KBM-7 (cell line): ENCODE measurements around the gene TMEM120B.
"Not testable (repeated sequence)": the region's sequence is repeated elsewhere in the genome, so short reads cannot be mapped to it uniquely, and the experiment has no call there.

ENCODE experiments used
- DNase-seq: peaks from one replicate; pipeline ENCODE4 v3.0.0-alpha.2; 2015
- in situ Hi-C: fragments of 300-500 bp; cut with MboI; formaldehyde crosslinking; loops from 2 replicates; pipeline ENCODE4 v1.14.3; 2020; ENCODE audit warnings: low sequenced_read_pairs, low pct_unique_long_range_greater_than_20kb, mixed read lengths

Gene TMEM120B

GRCh38 chr12:121708313-121709063 is 4.1 kb upstream of the TMEM120B start:
- in situ Hi-C loops, result no loop called here
- DNase-seq, result no peak

DNA sequence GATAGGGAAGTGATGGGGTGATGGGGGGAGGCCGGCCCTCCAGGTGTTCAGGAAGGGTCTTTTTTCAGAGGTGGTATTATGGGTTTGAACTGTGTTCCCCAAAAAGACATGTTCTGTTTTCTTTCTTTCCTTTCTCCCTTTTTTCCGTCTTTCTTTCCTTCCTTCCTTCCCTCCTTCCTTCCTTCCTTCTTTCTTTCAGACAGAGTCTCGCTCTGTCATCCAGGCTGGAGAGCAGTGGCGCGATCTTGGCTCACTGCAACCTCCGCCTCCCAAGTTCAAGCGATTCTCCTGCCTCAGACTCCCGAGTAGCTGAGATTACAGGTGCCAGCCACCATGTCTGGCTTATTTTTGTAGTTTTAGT is 3.5 kb upstream of the TMEM120B start:
- DNase-seq, in situ Hi-C loops: not testable (repeated sequence)

DNA sequence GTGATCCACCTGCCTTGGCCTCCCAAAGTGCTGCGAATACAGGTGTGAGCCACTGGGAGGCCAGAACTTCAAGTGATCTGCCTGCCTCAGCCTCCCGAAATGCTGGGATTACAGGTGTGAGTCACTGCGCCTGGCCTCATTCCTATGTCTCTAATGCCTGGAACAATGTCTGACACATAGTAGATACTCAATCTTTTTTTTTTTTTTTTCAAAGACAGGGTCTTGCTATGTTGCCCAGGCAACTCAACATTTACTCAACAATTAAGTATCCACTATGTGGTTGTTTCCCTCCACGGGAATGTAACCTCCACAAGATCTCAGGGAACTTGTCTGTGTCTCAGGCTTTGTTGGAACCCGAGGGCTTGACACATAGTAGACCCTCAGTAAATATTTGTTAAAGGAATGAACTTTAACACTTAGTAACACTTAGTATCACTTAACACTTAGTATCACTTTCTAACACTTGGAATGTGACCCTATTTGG is 3.0 kb upstream of the TMEM120B start:
- DNase-seq, result no peak
- in situ Hi-C loops, result no loop called here

DNA sequence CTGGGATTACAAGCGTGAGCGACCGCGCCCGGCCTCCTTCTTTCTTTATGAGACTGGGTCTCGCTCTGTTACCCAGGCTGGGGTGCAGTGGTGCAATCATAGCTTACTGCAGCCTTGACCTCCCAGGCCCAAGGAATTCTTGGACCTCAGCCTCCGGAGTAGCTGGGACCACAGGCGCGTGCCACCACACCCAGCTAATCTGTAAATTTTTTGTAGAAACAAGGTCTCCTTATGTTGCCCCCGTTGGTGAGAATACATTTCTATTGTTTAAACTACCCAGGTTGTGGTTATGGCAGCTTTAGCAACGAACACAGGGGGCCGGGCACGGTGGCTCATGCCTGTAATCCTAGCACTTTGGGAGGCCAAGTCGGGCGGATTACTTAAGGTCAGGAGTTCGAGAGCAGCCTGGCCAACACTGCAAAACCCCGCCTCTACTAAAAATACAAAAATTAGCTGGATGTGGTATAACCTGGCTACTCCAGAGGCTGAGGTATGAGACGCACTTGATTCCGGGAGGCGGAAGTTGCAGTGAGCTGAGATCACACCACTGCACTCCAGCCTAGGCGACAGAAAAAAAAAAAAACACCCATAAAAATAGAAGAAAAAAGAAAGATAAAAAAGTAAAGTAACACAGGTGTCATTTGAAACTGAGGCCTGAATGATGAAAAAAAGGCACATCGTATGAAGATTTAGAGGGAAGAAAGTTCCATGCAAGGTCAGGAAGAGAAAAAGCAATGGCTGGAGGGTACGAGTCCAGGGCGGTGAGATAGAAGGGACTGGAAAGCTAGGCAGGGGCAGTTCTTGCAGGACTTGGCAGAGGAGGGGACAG is 977 bp upstream of the TMEM120B start:
- in situ Hi-C loops, result loop anchor here (10.0 kb wide), 1 partner anchor 53 kb away; no protein-coding TSS in a partner anchor
- peak; percentile 64 for DNase-seq

- in situ Hi-C loops, result loop anchor here (10.0 kb wide), 1 partner anchor 53 kb away; no protein-coding TSS in a partner anchor
- no peak for DNase-seq
These were observed 427 bp upstream of the TMEM120B start for GRCh38 chr12:121712190-121712460.

DNA sequence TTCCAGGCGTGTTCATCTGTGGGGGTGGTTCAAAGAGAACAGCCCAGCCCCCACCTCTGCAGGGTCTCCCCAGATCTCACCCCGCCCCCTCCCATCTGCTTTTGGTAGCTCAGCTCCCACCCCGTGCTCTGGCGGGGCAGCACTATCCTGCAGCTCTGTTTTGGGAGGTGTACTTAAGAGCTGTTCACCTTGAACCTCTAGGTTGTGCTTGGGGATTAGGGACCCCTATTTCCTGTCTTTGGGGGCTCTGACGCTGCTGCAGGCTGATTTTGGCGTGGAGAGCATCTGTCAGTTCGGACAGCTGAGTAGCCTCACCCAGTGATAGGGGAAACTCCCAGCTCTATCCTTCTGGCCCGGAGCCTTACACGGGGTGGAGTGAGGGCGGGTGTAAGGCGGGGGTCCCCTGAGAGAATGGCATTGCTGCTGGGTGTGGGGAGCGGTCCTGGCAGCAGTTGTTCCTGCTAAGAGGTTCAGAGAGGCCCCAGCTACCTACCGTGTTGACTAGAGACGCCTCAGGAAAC is 765 bp downstream of the TMEM120B start:
- in situ Hi-C loops, result loop anchor here (10.0 kb wide), 1 partner anchor 51 kb away; no protein-coding TSS in a partner anchor
- DNase-seq, result no peak

DNA sequence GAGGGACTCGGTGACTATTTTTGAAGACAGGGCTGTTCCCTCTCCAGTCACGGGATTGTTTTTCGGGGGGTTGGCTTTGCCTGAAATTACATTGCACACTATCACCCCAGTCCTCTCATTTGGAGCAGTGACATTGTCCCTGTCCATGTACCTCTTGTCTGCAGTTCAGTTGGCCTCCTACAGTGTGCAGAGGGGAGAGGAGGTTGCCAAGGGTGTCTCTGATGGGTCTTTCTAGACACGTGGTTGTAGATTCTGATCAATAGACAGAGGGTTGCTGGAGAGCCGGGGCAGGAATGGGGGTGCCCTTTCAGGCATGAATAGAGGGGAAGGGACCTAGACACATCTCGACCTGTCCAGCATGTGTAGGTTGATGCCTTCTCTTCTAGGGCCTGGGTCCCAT is 1.2 kb downstream of the TMEM120B start:
- in situ Hi-C loops, result loop anchor here (10.0 kb wide), 1 partner anchor 51 kb away; no protein-coding TSS in a partner anchor
- DNase-seq, result no peak

DNA sequence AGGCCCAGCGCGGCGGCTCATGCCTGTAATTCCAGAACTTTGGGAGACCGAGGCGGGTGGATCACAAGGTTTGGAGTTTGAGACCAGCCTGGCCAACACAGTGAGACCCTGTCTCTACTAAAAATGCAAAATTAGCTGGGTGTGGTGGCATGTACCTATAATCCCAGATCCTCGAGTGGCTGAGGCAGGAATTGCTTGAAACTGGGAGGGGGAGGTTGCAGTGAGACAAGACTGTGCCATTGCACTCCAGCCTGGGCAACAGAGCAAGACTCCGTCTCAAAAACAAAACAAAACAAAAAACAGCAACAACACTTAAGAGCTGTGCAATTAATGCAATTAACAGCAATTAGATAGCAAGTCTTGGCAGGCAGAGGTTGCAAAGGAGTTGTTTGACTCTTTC is 2.5 kb downstream of the TMEM120B start:
- in situ Hi-C loops, result loop anchor here (10.0 kb wide), 1 partner anchor 50 kb away; no protein-coding TSS in a partner anchor
- not testable (repeated sequence) for DNase-seq

GRCh38 chr12:121715862-121716435 is 3.4 kb downstream of the TMEM120B start:
- in situ Hi-C loops, result loop anchor here (10.0 kb wide), 1 partner anchor 49 kb away; no protein-coding TSS in a partner anchor
- no peak for DNase-seq

- in situ Hi-C loops, result loop anchor here (10.0 kb wide), 1 partner anchor 48 kb away; no protein-coding TSS in a partner anchor
- peak; percentile 77 for DNase-seq
These were observed 4.6 kb downstream of the TMEM120B start for GRCh38 chr12:121717041-121717699.

- no peak for DNase-seq
These were observed 6.2 kb downstream of the TMEM120B start for GRCh38 chr12:121718653-121719239.

DNA sequence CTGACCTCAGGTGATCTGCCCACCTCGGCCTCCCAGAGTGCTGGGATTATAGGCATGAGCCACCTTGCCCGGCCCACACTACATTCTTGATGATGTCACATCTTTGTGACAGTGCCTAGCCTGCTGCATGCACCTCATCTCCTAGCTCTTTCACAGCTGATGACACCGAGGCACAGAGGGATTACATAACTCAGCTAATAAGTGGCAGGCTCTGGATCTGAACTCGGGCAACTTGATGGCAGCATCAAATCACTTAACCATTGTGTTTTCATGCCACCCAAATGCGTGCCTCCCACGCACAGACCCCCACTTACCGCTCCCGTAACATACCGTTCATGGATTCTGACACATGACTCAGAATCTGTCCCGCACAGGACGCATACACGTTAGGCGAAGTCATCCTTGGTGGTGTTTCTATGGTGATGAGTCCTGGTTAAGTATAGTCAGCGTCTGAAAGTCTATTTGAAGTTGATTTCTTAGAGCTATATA is 7.4 kb downstream of the TMEM120B start:
- DNase-seq, result no peak
- in situ Hi-C loops, result loop anchor here (10.0 kb wide), 1 partner anchor 45 kb away; no protein-coding TSS in a partner anchor

More at GRCh38 chr12:121718653-121719239, 6.2 kb downstream of the TMEM120B start:
- in situ Hi-C loops, result loop anchor here (10.0 kb wide), 1 partner anchor 46 kb away; no protein-coding TSS in a partner anchor

DNA sequence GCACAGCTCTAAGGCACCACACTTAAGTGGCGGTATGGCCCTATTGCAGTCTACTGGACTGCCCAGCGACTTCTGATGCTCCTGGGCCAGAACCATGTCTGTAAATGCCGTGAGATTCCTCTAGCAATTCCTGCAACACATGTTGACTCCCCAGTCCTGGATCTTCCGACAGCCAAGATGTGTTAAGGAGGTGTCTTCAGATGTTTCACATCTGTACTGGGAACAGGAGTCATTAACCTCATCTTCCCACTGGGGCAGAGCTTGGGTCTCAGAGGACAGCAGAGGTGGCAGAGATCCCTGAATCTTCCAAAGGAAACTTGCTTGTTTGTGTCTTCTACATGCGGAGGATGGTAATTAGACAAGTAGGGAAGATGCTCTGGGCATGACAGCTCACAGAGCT is 8.2 kb downstream of the TMEM120B start:
- DNase-seq, result no peak
- in situ Hi-C loops, result no loop called here

DNA sequence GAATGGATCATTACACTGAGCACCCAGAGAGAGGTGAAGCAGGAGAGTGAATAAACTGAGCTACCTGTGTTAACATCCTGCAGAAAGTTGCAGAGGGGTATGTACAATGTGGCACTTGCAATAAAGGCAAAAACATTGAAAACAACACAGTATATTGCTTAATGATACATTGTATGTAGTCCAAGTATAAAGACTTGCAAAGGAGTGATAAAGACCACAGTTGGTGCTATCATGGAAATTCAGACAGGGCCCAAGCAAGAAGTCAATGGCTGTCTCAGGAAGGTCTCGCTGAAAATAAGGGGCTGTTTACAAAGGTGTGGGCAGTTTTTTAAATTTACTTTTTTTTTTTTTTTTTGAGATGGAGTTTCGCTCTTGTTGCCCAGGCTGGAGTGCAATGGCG is 10.0 kb downstream of the TMEM120B start:
- DNase-seq, result no peak
- in situ Hi-C loops, result no loop called here

DNA sequence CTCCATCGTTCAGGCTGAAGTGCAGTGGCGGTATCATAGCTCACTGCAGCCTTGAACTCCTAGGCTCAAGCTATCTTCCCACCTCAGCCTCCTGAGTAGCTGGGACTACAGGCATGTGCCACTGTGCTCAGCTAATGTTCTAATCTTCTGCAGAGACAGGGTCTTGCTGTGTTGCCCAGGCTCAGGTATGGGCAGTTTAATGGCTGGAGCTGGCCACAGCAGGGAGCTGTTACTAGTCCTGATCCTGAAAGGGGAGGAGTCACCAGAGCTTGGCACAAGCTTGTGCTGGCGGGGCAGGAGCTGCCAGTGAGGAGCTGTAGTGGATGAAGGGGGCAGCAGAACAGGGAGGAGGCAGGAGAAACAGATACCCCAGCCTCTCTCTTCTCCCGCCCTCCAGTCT is 10.6 kb downstream of the TMEM120B start:
- in situ Hi-C loops, result no loop called here

DNA sequence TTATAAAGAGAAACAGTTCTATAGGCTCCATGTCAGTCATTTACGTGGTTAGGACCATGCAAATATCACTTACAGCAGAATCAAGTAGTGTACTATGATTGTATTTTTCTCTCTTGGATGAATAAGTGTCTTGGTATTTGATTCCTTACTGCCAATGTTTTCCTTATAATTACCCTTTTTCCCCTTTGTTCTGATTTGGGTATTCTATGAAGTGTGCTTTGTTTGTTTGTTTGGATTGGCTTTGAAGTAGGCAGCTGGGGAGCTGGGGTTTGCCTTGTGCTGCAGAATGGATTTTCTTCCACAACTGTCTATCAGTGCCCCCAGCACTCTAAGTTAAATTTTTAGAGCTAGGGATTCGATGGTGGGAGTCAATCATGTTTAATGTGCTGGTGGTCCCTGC is 12.4 kb downstream of the TMEM120B start:
- in situ Hi-C loops, result no loop called here
- DNase-seq, result no peak

More for the DNA sequence above, 10.6 kb downstream of the TMEM120B start:
- DNase-seq, result no peak

DNA sequence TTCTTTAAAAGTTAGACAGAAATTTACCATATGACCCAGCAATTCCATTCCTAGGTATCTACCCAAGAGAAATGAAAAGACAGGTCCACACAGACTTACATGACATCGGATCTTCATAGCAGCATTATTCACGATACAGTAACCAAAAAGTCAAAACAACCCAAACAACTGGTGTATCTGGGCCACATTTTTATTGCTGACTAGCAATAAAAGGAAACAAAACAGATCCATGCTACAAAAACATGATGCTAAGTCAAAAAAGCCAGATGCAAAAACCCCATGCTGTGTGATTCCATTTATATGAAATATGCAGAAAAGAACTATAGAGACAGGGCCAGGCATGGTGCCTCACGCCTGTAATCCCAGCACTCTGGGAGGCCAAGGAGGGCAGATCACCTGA is 12.9 kb downstream of the TMEM120B start:
- in situ Hi-C loops, result no loop called here
- DNase-seq, result no peak

GRCh38 chr12:121729021-121729420 is 16.5 kb downstream of the TMEM120B start:
- in situ Hi-C loops, result no loop called here
- DNase-seq, result no peak
